ENCODE data around the gene SNRNP70.

The SNRNP70 gene

DNA sequence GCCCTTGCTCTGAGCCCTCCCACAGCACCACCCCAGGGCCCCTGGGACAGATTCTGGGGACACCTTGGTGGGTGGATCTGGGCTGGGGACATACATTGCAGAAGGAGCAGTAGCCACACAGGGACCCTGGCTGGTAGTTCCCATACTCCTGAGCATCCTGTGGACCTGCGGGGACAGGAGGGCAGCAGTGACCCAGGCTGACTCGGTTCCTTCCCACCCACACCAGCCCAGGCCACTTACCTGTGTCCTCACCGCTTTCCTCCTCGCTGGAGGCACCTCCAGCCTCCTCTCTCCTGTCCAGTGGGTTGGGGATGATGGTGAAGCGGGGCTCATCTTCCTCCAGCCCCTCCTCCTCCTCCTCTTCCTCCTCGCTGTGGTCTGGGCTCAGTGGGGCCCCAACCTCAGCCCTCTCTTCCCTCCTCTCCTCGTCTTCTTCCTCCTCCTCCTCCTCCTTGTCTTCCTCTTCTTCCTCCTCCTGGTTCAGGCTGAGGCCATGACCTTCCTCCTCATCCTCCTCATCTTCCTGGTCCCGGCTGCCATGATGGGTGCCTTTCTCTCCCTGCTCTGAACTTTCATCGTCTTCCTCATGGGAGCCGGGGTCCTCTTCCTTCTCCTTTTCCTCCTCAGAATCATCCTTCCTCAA lies 68.0 kb downstream of the SNRNP70 start:
- TF ChIP-seq POLR2AphosphoS5 (IDR thresholded peaks at IDR 0.05; ENCODE audit: borderline replicate concordance, low read depth, low read length) (no peak), EZH2 (IDR thresholded peaks at IDR 0.05) (no peak), FOXP2 (optimal IDR thresholded peaks at IDR 0.05; ENCODE audit: control extremely low read depth, extremely low read length, insufficient read depth) (no peak)
- Histone ChIP-seq H3K9me3 (ENCODE audit: low read depth, low read length) (no peaks in the 10 kb centered on the region), H3K4me3 (no peak overlapping the region), H3K9ac (ENCODE audit: insufficient read length) (no peak overlapping the region), H3K36me3 (ENCODE audit: insufficient read depth, low read length) (no peaks in the 10 kb centered on the region), H3K27ac (no peak overlapping the region)
- no peak for DNase-seq (ENCODE audit: low read depth, low spot score)

DNA sequence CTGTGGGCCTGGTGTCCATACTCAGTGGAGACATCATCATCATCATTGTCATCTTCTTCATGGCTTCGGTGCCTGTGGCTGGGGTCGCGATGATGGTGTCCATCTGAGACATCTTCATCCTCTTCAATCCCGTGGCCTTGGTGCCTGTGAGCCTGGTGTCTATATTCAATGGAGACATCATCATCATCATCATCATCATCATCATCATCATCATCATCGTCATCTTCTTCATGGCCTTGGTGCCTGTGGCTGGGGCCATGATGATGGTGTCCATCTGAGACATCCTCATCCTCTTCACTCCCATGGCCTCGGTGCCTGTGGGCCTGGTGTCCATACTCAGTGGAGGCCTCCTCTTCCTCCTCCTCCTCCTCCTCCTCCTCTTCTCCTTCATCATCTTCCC lies 69.0 kb downstream of the SNRNP70 start:
- TF ChIP-seq EZH2 (IDR thresholded peaks at IDR 0.05) (no peak), FOXP2 (optimal IDR thresholded peaks at IDR 0.05; ENCODE audit: control extremely low read depth, extremely low read length, insufficient read depth) (no peak), POLR2AphosphoS5 (IDR thresholded peaks at IDR 0.05; ENCODE audit: borderline replicate concordance, low read depth, low read length) (no peak)
- no peak overlapping the region for H3K27ac ChIP-seq
- no peak for DNase-seq (ENCODE audit: low read depth, low spot score)
- H3K36me3 ChIP-seq (ENCODE audit: insufficient read depth, low read length) = no peaks in the 10 kb centered on the region
- H3K4me3 ChIP-seq = no peak overlapping the region
- no peak overlapping the region for H3K9ac ChIP-seq (ENCODE audit: insufficient read length)
- H3K9me3 ChIP-seq (ENCODE audit: low read depth, low read length) = no peaks in the 10 kb centered on the region

DNA sequence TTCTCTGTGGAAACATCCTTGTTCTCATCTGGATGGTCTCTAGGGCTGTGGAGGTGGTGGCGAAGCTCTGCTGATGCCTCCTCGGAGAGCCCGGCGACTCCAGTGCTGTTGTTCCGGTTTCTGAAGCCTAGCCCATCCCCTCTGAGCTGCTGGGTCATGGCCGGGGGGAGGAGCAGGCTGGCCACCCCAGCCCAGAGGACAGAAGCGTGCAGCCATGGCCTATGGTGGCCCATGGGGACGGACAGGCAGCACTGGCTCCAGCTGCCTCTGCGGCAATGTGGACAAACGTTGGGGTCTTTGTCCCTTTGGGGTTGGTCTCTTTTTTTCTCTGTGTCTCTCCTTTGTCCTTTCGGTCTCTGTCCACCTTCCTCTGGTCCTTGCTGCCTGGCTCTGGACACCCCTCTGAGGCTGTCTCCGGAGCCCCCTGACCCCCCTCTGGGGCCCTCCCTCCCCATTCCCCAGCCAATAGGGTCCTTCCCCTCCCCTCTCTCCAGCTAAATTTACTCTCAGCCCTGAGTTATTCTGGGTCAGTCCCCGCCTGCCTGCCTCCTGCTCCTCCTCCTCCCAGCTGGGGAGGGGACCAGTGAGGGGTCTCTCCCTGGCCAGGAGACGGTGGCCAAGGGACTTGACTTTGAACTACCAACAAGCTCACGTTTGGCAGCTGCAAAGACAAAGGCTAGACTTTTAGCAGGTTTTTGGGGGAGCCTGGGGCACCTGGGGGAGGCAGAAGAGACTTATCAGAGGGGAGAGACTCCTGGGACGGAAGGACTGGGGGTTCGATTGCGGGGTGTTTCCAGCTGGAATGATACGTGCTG lies 70.0 kb downstream of the SNRNP70 start, which contains the start of gene HRC:
Gene HRC, minus strand, starts transcription at position 392 of the 815 bp plus-strand sequence. Its CDS starts 159 bp downstream, at position 233.
- Histone ChIP-seq H3K9ac (ENCODE audit: insufficient read length) (no peak within 1 kb of the TSS), H3K4me3 (no peak within 1 kb of the TSS), H3K27ac (no peak within 1 kb of the TSS; the same call in 1 of the 2 replicates), H3K9me3 (ENCODE audit: low read depth, low read length) (no peaks in the 10 kb centered on the region), H3K36me3 (ENCODE audit: insufficient read depth, low read length) (no peaks in the 10 kb centered on the region)
- DNase-seq (ENCODE audit: low read depth, low spot score) = no peak
- TF ChIP-seq EZH2 (IDR thresholded peaks at IDR 0.05) = no peak
- TF ChIP-seq POLR2AphosphoS5 (IDR thresholded peaks at IDR 0.05; ENCODE audit: borderline replicate concordance, low read depth, low read length) = no peak
- TF ChIP-seq FOXP2 (optimal IDR thresholded peaks at IDR 0.05; ENCODE audit: control extremely low read depth, extremely low read length, insufficient read depth) = no peak

DNA sequence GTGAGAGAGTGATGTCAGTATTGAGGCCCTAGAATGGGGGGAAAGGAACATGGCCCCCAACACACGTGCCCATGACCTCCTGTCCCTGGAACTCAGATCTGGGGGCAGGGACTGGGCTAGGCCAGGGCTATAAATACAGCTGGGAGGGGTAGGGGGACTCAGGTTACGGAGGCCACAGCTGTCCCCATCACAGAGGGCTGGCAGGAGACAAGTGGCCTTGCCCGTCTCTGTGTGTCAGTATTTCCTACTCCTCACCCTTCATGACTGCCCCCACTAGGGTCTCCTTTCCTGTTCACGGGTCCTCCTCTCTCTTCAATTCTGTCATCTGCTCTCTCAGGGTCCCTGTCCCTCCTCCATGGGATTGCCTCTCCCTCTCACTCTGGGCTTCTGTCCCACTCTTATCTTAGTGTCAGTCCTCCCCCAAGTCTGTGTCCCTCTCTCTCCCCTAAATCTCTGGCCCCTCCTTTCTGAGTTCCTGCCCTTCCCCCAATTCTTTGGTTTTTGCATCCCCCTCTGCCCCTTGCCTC lies 70.6 kb downstream of the SNRNP70 start:
- no peaks in the 10 kb centered on the region for H3K9me3 ChIP-seq (ENCODE audit: low read depth, low read length)
- TF ChIP-seq EZH2 (IDR thresholded peaks at IDR 0.05) = no peak
- no peak for TF ChIP-seq POLR2AphosphoS5 (IDR thresholded peaks at IDR 0.05; ENCODE audit: borderline replicate concordance, low read depth, low read length)
- no peak for TF ChIP-seq FOXP2 (optimal IDR thresholded peaks at IDR 0.05; ENCODE audit: control extremely low read depth, extremely low read length, insufficient read depth)
- H3K36me3 ChIP-seq (ENCODE audit: insufficient read depth, low read length) = no peaks in the 10 kb centered on the region
- no peak for DNase-seq (ENCODE audit: low read depth, low spot score)
- no peak overlapping the region for H3K9ac ChIP-seq (ENCODE audit: insufficient read length)
- no peak overlapping the region; the same call in 1 of the 2 replicates for H3K27ac ChIP-seq
- H3K4me3 ChIP-seq = no peak overlapping the region

DNA sequence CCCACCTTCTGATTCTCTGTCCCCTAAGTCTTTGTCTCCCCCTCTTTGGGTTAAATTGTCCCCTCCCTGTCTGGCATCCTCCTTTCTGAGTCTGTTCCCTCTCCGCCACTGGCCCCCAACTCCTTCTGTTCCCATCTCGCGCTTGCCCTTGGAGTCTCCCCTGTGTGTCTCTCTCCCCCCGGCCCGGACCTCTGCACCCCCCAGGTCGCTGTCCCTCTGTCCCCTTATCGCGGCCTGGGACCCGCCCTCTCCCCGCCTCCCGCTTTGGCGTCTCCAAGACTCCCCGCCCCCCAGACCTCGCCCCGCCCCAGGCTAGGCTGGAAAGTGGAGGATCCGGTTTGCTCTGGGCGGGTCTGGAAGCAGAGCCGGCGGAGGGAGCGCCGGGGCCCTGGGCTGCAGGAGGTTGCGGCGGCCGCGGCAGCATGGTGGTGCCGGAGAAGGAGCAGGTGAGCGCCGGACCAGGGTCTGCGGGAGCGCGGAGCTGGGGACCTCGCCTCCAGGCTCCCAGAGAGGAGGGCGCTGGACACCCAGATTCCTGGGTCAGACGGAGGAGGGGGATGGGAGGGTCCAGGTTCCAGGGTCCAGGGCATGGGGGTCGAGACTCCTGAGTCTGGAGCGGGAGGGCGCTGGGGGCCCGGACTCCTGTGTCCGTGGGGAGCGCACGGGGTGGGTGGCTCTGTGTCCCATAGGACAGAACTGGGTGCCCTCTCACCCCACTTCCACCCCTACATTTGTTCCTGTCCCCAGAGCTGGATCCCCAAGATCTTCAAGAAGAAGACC lies 72.4 kb downstream of the SNRNP70 start, which contains the start of gene TRPM4:
Gene TRPM4, plus strand, starts transcription at position 348 of the 780 bp plus-strand sequence. Its CDS starts 75 bp downstream, at position 423.
- peak within 1 kb of the TSS; percentile 96 for H3K4me3 ChIP-seq
- peak within 1 kb of the TSS; percentile 81 for H3K9ac ChIP-seq (ENCODE audit: insufficient read length)
- TF ChIP-seq POLR2AphosphoS5 (IDR thresholded peaks at IDR 0.05; ENCODE audit: borderline replicate concordance, low read depth, low read length) (peak; percentile 87), EZH2 (IDR thresholded peaks at IDR 0.05) (no peak)
- H3K27ac ChIP-seq = no peak within 1 kb of the TSS
- no peaks in the 10 kb centered on the region for H3K9me3 ChIP-seq (ENCODE audit: low read depth, low read length)
- H3K36me3 ChIP-seq (ENCODE audit: insufficient read depth, low read length) = no peaks in the 10 kb centered on the region
- DNase-seq (ENCODE audit: low read depth, low spot score) = no peak
